Endothelial cell of umbilical vein (primary cell): Measurements from ENCODE around the gene FBXW11. TPM values are rescaled to one million over a fixed set of nuclear protein-coding genes. Genes with fewer than 3 reads are reported as not detected.

Experiments
- BruUV-seq: library from RNA; stranded (reverse); fragments of 400-500 nt; replicated peaks from 2 replicates; lab custom pipeline; 2021; lab: Mats Ljungman, UMichigan
- CTCF ChIA-PET: fragments of 300-600, 350-600 bp; sonication (Branson Sonifier 250); formaldehyde crosslinking; loops from one replicate; lab custom pipeline; 2021; ENCODE audit warnings: antibody characterized with exemption, inconsistent platforms; lab: Charles Lee
- POLR2A ChIA-PET: fragments of 300-600, 350-600 bp; sonication (Branson Sonifier 250); formaldehyde crosslinking; loops from one replicate; lab custom pipeline; 2021; ENCODE audit warnings: antibody characterized with exemption, inconsistent platforms; lab: Charles Lee
- DNase-seq: peaks from one replicate; pipeline ENCODE4 v3.0.0-alpha.2; 2011; ENCODE audit warnings: low read depth, low spot score
- FAIRE-seq: peaks from 2 replicates; lab custom pipeline; 2011; peaks lifted over from hg19 to GRCh38; lab: Jason Lieb, UNC
- H2AFZ ChIP-seq: 2 replicates; pipeline ENCODE4 v1.6.0; 2012; ENCODE audit warnings: low read depth, low read length, control low read depth, inconsistent platforms
- H3K27ac ChIP-seq: 2 replicates; pipeline ENCODE4 v1.5.1; 2011; ENCODE audit warnings: low read depth, mild to moderate bottlenecking, control low read depth, low read length, moderate library complexity; ENCODE audit not compliant: insufficient read depth
- H3K27me3 ChIP-seq, 2 experiments: 2 replicates each; pipeline versions ENCODE4 v1.6.0 to v1.6.1; 2011; ENCODE audit warnings: low read length in 2 of 2, mixed read lengths in 1 of 2; ENCODE audit not compliant: control insufficient read depth in 2 of 2, insufficient read depth in 2 of 2
- H3K36me3 ChIP-seq, 2 experiments: 2 replicates in 1 of 2; 3 replicates in 1 of 2; pipeline ENCODE4 v1.5.1; 2011; ENCODE audit warnings: low read length in 2 of 2, mild to moderate bottlenecking in 1 of 2, moderate library complexity in 1 of 2; ENCODE audit not compliant: control insufficient read depth in 2 of 2, insufficient read depth in 2 of 2; ENCODE audit errors: extremely low read depth in 1 of 2
- H3K4me1 ChIP-seq: 3 replicates; pipeline ENCODE4 v1.5.1; 2011; ENCODE audit warnings: mild to moderate bottlenecking, low read length; ENCODE audit not compliant: control insufficient read depth, insufficient read depth; ENCODE audit errors: extremely low read depth
- H3K4me2 ChIP-seq: 2 replicates; pipeline ENCODE4 v1.6.1; 2011; ENCODE audit warnings: low read length, control low read depth, mixed read lengths; ENCODE audit not compliant: insufficient read depth
- H3K4me3 ChIP-seq, 3 experiments: fragments of 200-600 bp in 1 of 3; sonication (generic), shearing (Covaris generic) in 1 of 3; replicated peaks in 1 of 3; 2 replicates each; pipeline ENCODE4 v1.5.1; 2011 to 2016; ENCODE audit warnings: control low read depth in 3 of 3, low read length in 3 of 3, mild to moderate bottlenecking in 2 of 3, inconsistent platforms in 1 of 3, low read depth in 1 of 3, moderate library complexity in 1 of 3; ENCODE audit not compliant: insufficient read depth in 1 of 3
- H3K79me2 ChIP-seq: 2 replicates; pipeline ENCODE4 v1.6.0; 2012; ENCODE audit warnings: low read length, inconsistent platforms; ENCODE audit not compliant: control insufficient read depth, insufficient read depth
- H3K9ac ChIP-seq: replicated peaks from 2 replicates; pipeline ENCODE3; 2011; ENCODE audit warnings: low read length, control low read depth; ENCODE audit not compliant: insufficient read depth; ENCODE audit errors: extremely low read depth
- H3K9me1 ChIP-seq: replicated peaks from 3 replicates; pipeline ENCODE4 v1.6.0; 2011; ENCODE audit warnings: mild to moderate bottlenecking, low read length; ENCODE audit not compliant: control insufficient read depth, insufficient read depth; ENCODE audit errors: extremely low read depth
- H3K9me3 ChIP-seq: replicated peaks from 2 replicates; pipeline ENCODE4 v1.5.1; 2012; ENCODE audit warnings: low read length, inconsistent platforms; ENCODE audit not compliant: control insufficient read depth, insufficient read depth
- H4K20me1 ChIP-seq: replicated peaks from 2 replicates; pipeline ENCODE3; 2011; ENCODE audit warnings: mild to moderate bottlenecking, low read length; ENCODE audit not compliant: control insufficient read depth, insufficient read depth; ENCODE audit errors: extremely low read depth
- CTCF ChIP-seq, 2 donors: IDR thresholded peaks; 1 replicate in 1 of 2; 2 replicates in 1 of 2; pipeline ENCODE4 v1.5.1; 2011; ENCODE audit warnings: low read length in 2 of 2, mild to moderate bottlenecking in 2 of 2, moderate library complexity in 2 of 2, control low read depth in 1 of 2, inconsistent platforms in 1 of 2, low read depth in 1 of 2; ENCODE audit not compliant: insufficient read depth in 1 of 2; ENCODE audit errors: extremely low read depth in 1 of 2
- EZH2 ChIP-seq: IDR thresholded peaks from 2 replicates; pipeline ENCODE4 v1.6.1; 2012; ENCODE audit warnings: borderline replicate concordance, low read depth, mild to moderate bottlenecking, moderate library complexity, low read length, inconsistent platforms; ENCODE audit not compliant: severe bottlenecking
- FOS ChIP-seq: IDR thresholded peaks from 2 replicates; pipeline ENCODE4 v1.6.1; 2011; ENCODE audit warnings: mild to moderate bottlenecking, low read length, moderate library complexity, borderline replicate concordance; ENCODE audit not compliant: insufficient read depth
- GATA2 ChIP-seq: IDR thresholded peaks from 2 replicates; pipeline ENCODE4 v1.7.0; 2011; ENCODE audit warnings: low read depth, mild to moderate bottlenecking, moderate library complexity, mixed read lengths, low read length; ENCODE audit not compliant: insufficient read length, insufficient read depth
- JUN ChIP-seq: IDR thresholded peaks from 2 replicates; pipeline ENCODE4 v1.6.1; 2011; ENCODE audit warnings: borderline replicate concordance, low read depth; ENCODE audit not compliant: insufficient read length, insufficient read depth
- MAX ChIP-seq: IDR thresholded peaks from 2 replicates; pipeline ENCODE4 v1.6.1; 2011; ENCODE audit not compliant: insufficient read depth, insufficient read length
- MYC ChIP-seq: IDR thresholded peaks from one replicate; pipeline ENCODE4 v1.6.1; 2011; ENCODE audit warnings: mild to moderate bottlenecking, low read depth, low read length
- POLR2A ChIP-seq: IDR thresholded peaks from 2 replicates; pipeline ENCODE4 v1.6.1; 2012; ENCODE audit warnings: low read depth, mild to moderate bottlenecking, control low read depth, low read length
- POLR2AphosphoS5 ChIP-seq: IDR thresholded peaks from 2 replicates; pipeline ENCODE4 v1.6.1; 2012; ENCODE audit warnings: low read depth, mild to moderate bottlenecking, control low read depth, low read length, moderate library complexity; ENCODE audit not compliant: insufficient read depth
- dilution Hi-C: fragments of 300-500 bp; cut with MboI; formaldehyde crosslinking; loops from one replicate; pipeline ENCODE4 v1.15.0; 2019; ENCODE audit warnings: low sequenced_read_pairs; ENCODE audit not compliant: extremely low pct_ligation_motif_present
- intact Hi-C: fragments of 100-400 bp; cut with micrococcal nuclease; formaldehyde crosslinking; loops from one replicate; pipeline ENCODE4 v1.10.0; 2022
- polyA plus RNA-seq, 4 experiments: library from polyadenylated mRNA; depleted of rRNA in 3 of 4; stranded (reverse) in 3 of 4; unstranded in 1 of 4; fragments of >200 nt; gene quantifications; 2 replicates each; pipeline versions ENCODE4 v1.2.1 to v1.2.3, GENCODE V29; 2011 to 2012; ENCODE audit warnings: missing spikeins in 1 of 4
- total RNA-seq: library from RNA; stranded (reverse); gene quantifications from 2 replicates; pipeline ENCODE4 v1.2.3, GENCODE V29; 2021

Gene FBXW11
- total and polyA plus RNA-seq, 2 donors (not counting 3 experiments of a cell fraction or from before 2014, with no cell fraction given), result 30.7 to 44.7 TPM

GRCh38 chr5:171897231-171897630, 109.2 kb downstream of the FBXW11 start:
- Histone ChIP-seq H3K9me1 (no peaks in the 10 kb centered on the region), H3K4me1 (peaks cover 3% of the 10 kb centered on the region), H3K79me2 (peaks cover 3% of the 10 kb centered on the region), H3K9me3 (no peaks in the 10 kb centered on the region), H3K36me3 (peaks cover 2 to 6% of the 10 kb centered on the region in 2 experiments), H2AFZ (no peak overlapping the region), H3K4me2 (no peak overlapping the region), H3K4me3 (no peak overlapping the region), H3K27ac (no peak overlapping the region), H4K20me1 (peaks cover 2% of the 10 kb centered on the region), H3K9ac (no peak overlapping the region), H3K27me3 (no peaks in the 10 kb centered on the region)
- CTCF ChIA-PET, result no interaction called here
- POLR2A ChIA-PET, result interaction anchor here (0.6 kb wide), 1 partner anchor 19 kb away, joined by 8 read pairs; no protein-coding TSS in a partner anchor
- intact Hi-C loops, result no loop called here
- FAIRE-seq (no peak), DNase-seq (no peak)
- BruUV-seq, result no TSS peak
- TF ChIP-seq MYC (no peak), FOS (no peak), POLR2AphosphoS5 (no peak), MAX (no peak), EZH2 (no peak), JUN (no peak), GATA2 (no peak), POLR2A (no peak), CTCF (IDR thresholded peaks at IDR 0.05; ENCODE audit: extremely low read depth in 1 of 2, insufficient read depth in 1 of 2, low read depth in 1 of 2, low read length in 2 of 2) (no peak)
- dilution Hi-C loops, result no loop called here
